GM23338 (cell line): ENCODE data around the gene XYLB.

Experiments used
- EZH2 ChIP-seq: fragments of 200-600 bp; sonication (generic); IDR thresholded peaks from one replicate; pipeline ENCODE4 v1.8.0; 2017; ENCODE audit warnings: antibody characterized with exemption, mild to moderate bottlenecking, low read depth; ENCODE audit not compliant: unreplicated experiment
- EZH2phosphoT487 ChIP-seq: fragments of 200-600 bp; sonication (generic); IDR thresholded peaks from one replicate; pipeline ENCODE4 v1.8.1; 2018; ENCODE audit warnings: antibody characterized with exemption; ENCODE audit not compliant: unreplicated experiment
- TF ChIP-seq, protein P1 (sequence below), 2 experiments: fragments of 200-600 bp in 1 of 2; sonication (generic) in 1 of 2; conservative IDR thresholded peaks; 2 replicates each; pipeline versions ENCODE4 v1.5.1 to v1.6.1; 2016 to 2017; ENCODE audit warnings: antibody characterized with exemption in 2 of 2, low read depth in 2 of 2, mild to moderate bottlenecking in 2 of 2, moderate library complexity in 1 of 2

DNA sequence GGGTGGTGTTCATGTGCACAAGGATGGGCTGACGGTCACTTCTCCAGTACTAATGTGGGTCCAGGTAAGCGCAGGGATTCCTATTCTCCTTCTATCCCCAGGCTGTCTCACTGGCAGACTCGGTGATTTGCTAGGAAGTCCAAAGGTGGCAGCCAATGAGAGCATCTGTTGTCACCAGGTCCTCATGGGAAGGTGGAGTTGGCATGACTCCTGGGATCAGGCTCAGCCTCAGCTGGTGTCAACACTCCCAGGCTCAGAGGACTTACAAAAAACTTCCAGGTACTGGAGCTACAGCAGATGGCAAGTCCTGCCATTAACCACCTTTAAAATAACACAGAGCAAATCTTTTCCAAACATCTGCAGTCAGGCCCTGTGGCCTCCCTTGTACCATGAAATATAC lies 13.8 kb downstream of the XYLB start:
- TF ChIP-seq, protein P1, sequence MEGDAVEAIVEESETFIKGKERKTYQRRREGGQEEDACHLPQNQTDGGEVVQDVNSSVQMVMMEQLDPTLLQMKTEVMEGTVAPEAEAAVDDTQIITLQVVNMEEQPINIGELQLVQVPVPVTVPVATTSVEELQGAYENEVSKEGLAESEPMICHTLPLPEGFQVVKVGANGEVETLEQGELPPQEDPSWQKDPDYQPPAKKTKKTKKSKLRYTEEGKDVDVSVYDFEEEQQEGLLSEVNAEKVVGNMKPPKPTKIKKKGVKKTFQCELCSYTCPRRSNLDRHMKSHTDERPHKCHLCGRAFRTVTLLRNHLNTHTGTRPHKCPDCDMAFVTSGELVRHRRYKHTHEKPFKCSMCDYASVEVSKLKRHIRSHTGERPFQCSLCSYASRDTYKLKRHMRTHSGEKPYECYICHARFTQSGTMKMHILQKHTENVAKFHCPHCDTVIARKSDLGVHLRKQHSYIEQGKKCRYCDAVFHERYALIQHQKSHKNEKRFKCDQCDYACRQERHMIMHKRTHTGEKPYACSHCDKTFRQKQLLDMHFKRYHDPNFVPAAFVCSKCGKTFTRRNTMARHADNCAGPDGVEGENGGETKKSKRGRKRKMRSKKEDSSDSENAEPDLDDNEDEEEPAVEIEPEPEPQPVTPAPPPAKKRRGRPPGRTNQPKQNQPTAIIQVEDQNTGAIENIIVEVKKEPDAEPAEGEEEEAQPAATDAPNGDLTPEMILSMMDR (conservative IDR thresholded peaks at IDR 0.05; ENCODE audit: low read depth in 2 of 2), result no peak
- TF ChIP-seq EZH2 (no peak), EZH2phosphoT487 (no peak)
